Dendritic cell treated with granulocyte-macrophage colony-stimulating factor and Interleukin-4, amounts not matched to agents 40 ng/mL and 50 ng/mL, for 4 days (primary cell): ENCODE results near the gene TMEM185B.

Experiments used
- H3K27ac Mint-ChIP-seq: one replicate; pipeline ENCODE4 v1.8.0; 2022; ENCODE audit warnings: mild to moderate bottlenecking, mixed read lengths
- H3K27me3 Mint-ChIP-seq: one replicate; pipeline ENCODE4 v1.8.0; 2022; ENCODE audit warnings: mild to moderate bottlenecking, mixed read lengths
- H3K36me3 Mint-ChIP-seq: one replicate; pipeline ENCODE4 v1.8.0; 2022; ENCODE audit warnings: low read depth, mixed read lengths
- H3K4me1 Mint-ChIP-seq: one replicate; pipeline ENCODE4 v1.8.0; 2022; ENCODE audit warnings: low read depth, mixed read lengths
- H3K4me3 Mint-ChIP-seq: one replicate; pipeline ENCODE4 v1.8.0; 2022; ENCODE audit warnings: mild to moderate bottlenecking, moderate library complexity, mixed read lengths
- H3K9me3 Mint-ChIP-seq: one replicate; pipeline ENCODE4 v1.8.0; 2022; ENCODE audit warnings: mixed read lengths
- intact Hi-C: fragments of 100-400 bp; cut with micrococcal nuclease; formaldehyde crosslinking; loops from one replicate; pipeline ENCODE4 v1.15.0; 2022

TMEM185B gene

GRCh38 chr2:120231974-120232635 lies 8.9 kb upstream of the TMEM185B start:
- peaks cover 17% of the 10 kb centered on the region for H3K27me3 Mint-ChIP-seq
- H3K9me3 Mint-ChIP-seq: no peaks in the 10 kb centered on the region
- peaks cover 29% of the 10 kb centered on the region for H3K4me1 Mint-ChIP-seq
- no peaks in the 10 kb centered on the region for H3K36me3 Mint-ChIP-seq
- H3K27ac Mint-ChIP-seq: peak overlapping the region; percentile 85
- peak overlapping the region; percentile 76 for H3K4me3 Mint-ChIP-seq
- intact Hi-C loops: no loop called here

- peak overlapping the region; percentile 85 for H3K27ac Mint-ChIP-seq
- intact Hi-C loops: no loop called here
Measured at GRCh38 chr2:120231564-120231973, 8.4 kb upstream of the TMEM185B start.

GRCh38 chr2:120230515-120231471 lies 7.6 kb upstream of the TMEM185B start:
- intact Hi-C loops: no loop called here
- Mint-ChIP-seq H3K4me1 (peaks cover 23% of the 10 kb centered on the region), H3K27me3 (peaks cover 26% of the 10 kb centered on the region), H3K27ac (peak overlapping the region; percentile 28), H3K36me3 (no peaks in the 10 kb centered on the region), H3K4me3 (no peak overlapping the region), H3K9me3 (no peaks in the 10 kb centered on the region)

More at GRCh38 chr2:120231564-120231973, 8.4 kb upstream of the TMEM185B start:
- Mint-ChIP-seq H3K9me3 (no peaks in the 10 kb centered on the region), H3K4me3 (peak overlapping the region; percentile 76), H3K27me3 (peaks cover 19% of the 10 kb centered on the region), H3K36me3 (no peaks in the 10 kb centered on the region), H3K4me1 (peaks cover 24% of the 10 kb centered on the region)

GRCh38 chr2:120229341-120229740 lies 6.1 kb upstream of the TMEM185B start:
- no peaks in the 10 kb centered on the region for H3K36me3 Mint-ChIP-seq
- peaks cover 38% of the 10 kb centered on the region for H3K27me3 Mint-ChIP-seq
- no peak overlapping the region for H3K4me3 Mint-ChIP-seq
- no peaks in the 10 kb centered on the region for H3K9me3 Mint-ChIP-seq
- intact Hi-C loops: no loop called here
- no peak overlapping the region for H3K27ac Mint-ChIP-seq
- peaks cover 28% of the 10 kb centered on the region for H3K4me1 Mint-ChIP-seq

GRCh38 chr2:120228503-120228902 lies 5.3 kb upstream of the TMEM185B start:
- H3K4me1 Mint-ChIP-seq: peaks cover 36% of the 10 kb centered on the region
- no peaks in the 10 kb centered on the region for H3K9me3 Mint-ChIP-seq
- H3K27ac Mint-ChIP-seq: no peak overlapping the region
- H3K27me3 Mint-ChIP-seq: peaks cover 43% of the 10 kb centered on the region
- no peak overlapping the region for H3K4me3 Mint-ChIP-seq
- H3K36me3 Mint-ChIP-seq: peaks cover 2% of the 10 kb centered on the region
- intact Hi-C loops: no loop called here

GRCh38 chr2:120227111-120227991 lies 4.2 kb upstream of the TMEM185B start:
- no peak overlapping the region for H3K4me3 Mint-ChIP-seq
- H3K27me3 Mint-ChIP-seq: peaks cover 43% of the 10 kb centered on the region
- H3K9me3 Mint-ChIP-seq: peaks cover 3% of the 10 kb centered on the region
- H3K4me1 Mint-ChIP-seq: peaks cover 34% of the 10 kb centered on the region
- H3K27ac Mint-ChIP-seq: no peak overlapping the region
- intact Hi-C loops: no loop called here
- peaks cover 10% of the 10 kb centered on the region for H3K36me3 Mint-ChIP-seq

GRCh38 chr2:120226316-120226715 lies 3.1 kb upstream of the TMEM185B start:
- H3K27me3 Mint-ChIP-seq: peaks cover 43% of the 10 kb centered on the region
- peaks cover 36% of the 10 kb centered on the region for H3K4me1 Mint-ChIP-seq
- intact Hi-C loops: no loop called here
- no peak overlapping the region for H3K4me3 Mint-ChIP-seq
- no peak overlapping the region for H3K27ac Mint-ChIP-seq
- peaks cover 7% of the 10 kb centered on the region for H3K9me3 Mint-ChIP-seq
- H3K36me3 Mint-ChIP-seq: peaks cover 20% of the 10 kb centered on the region

GRCh38 chr2:120225549-120226065 lies 2.4 kb upstream of the TMEM185B start:
- peaks cover 7% of the 10 kb centered on the region for H3K9me3 Mint-ChIP-seq
- intact Hi-C loops: no loop called here
- peaks cover 35% of the 10 kb centered on the region for H3K4me1 Mint-ChIP-seq
- peaks cover 27% of the 10 kb centered on the region for H3K36me3 Mint-ChIP-seq
- H3K27me3 Mint-ChIP-seq: peaks cover 43% of the 10 kb centered on the region
- no peak overlapping the region for H3K27ac Mint-ChIP-seq
- no peak overlapping the region for H3K4me3 Mint-ChIP-seq

GRCh38 chr2:120224735-120225548 lies 1.7 kb upstream of the TMEM185B start:
- Mint-ChIP-seq H3K4me1 (peaks cover 41% of the 10 kb centered on the region), H3K27ac (no peak overlapping the region), H3K27me3 (peaks cover 43% of the 10 kb centered on the region), H3K36me3 (peaks cover 34% of the 10 kb centered on the region), H3K9me3 (peaks cover 7% of the 10 kb centered on the region), H3K4me3 (no peak overlapping the region)
- intact Hi-C loops: loop anchor here (5.0 kb wide), 1 partner anchor 87 kb away; no protein-coding TSS in a partner anchor

GRCh38 chr2:120224256-120224655 lies 1.1 kb upstream of the TMEM185B start:
- Mint-ChIP-seq H3K4me3 (peak overlapping the region; percentile 81), H3K27ac (peak overlapping the region; percentile 89), H3K4me1 (peaks cover 47% of the 10 kb centered on the region), H3K36me3 (peaks cover 41% of the 10 kb centered on the region), H3K9me3 (peaks cover 7% of the 10 kb centered on the region), H3K27me3 (peaks cover 41% of the 10 kb centered on the region)
- intact Hi-C loops: loop anchor here (5.0 kb wide), 1 partner anchor 88 kb away; no protein-coding TSS in a partner anchor

- intact Hi-C loops: loop anchor here (2.0 to 5.0 kb wide), 2 partner anchors 30 to 90 kb away; partner anchors contain the start of gene RALB
- H3K27me3 Mint-ChIP-seq: peaks cover 32% of the 10 kb centered on the region
- H3K4me1 Mint-ChIP-seq: peaks cover 47% of the 10 kb centered on the region
- peaks cover 7% of the 10 kb centered on the region for H3K9me3 Mint-ChIP-seq
- H3K27ac Mint-ChIP-seq: peak overlapping the region; percentile 89
- peaks cover 55% of the 10 kb centered on the region for H3K36me3 Mint-ChIP-seq
- peak overlapping the region; percentile 81 for H3K4me3 Mint-ChIP-seq
Measured at GRCh38 chr2:120222186-120223033, 790 bp downstream of the TMEM185B start.

GRCh38 chr2:120221616-120222015 lies 1.6 kb downstream of the TMEM185B start:
- Mint-ChIP-seq H3K36me3 (peaks cover 60% of the 10 kb centered on the region), H3K27me3 (peaks cover 24% of the 10 kb centered on the region), H3K4me1 (peaks cover 47% of the 10 kb centered on the region), H3K4me3 (no peak overlapping the region), H3K9me3 (peaks cover 11% of the 10 kb centered on the region), H3K27ac (no peak overlapping the region)
- intact Hi-C loops: loop anchor here (2.0 to 5.0 kb wide), 2 partner anchors 31 to 91 kb away; partner anchors contain the start of gene RALB
